ENCODE data around the gene STAT1.
A peak's percentile ranks its signal among the peaks of the same experiment; 100 is the strongest.
"Not testable (repeated sequence)": the region's sequence is repeated elsewhere in the genome, so short reads cannot be mapped to it uniquely, and the experiment has no call there.

The STAT1 gene

GRCh38 chr2:190981733-190982132 is 32.2 kb downstream of the STAT1 start:
- DNase-seq (ENCODE audit: low read depth) = no peak

- DNase-seq (ENCODE audit: low read depth) = no peak
Observed at GRCh38 chr2:190981333-190981732, 32.6 kb downstream of the STAT1 start.

DNA sequence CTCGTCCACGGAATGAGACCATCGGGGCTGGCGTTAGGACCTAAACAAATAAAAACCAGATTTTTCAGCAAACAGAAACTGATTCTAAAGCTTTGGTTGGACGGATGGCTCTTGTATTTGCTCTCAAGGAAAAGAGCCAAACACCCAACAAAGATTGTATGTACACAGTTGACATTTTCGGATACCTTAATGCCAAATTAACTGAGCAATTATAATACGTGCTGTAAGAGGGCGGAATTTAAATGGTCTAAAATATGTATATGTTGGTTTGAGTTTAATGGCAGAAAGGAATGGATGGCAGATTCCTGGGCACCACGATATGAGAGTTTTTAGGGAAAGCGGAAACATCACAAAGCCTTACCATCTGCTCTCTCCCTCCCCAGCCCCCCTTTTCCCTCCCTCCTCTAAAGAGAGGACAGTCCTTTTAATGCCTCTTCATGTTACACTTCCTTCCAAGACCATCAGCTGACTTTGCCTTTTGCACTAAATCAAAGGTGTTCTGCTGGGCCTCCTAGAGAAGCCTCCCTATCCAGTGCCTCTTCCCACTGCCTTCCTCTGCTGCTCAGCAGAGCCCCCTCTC is 33.3 kb downstream of the STAT1 start:
- DNase-seq (ENCODE audit: low read depth) = no peak

GRCh38 chr2:190979906-190980629 is 33.9 kb downstream of the STAT1 start:
- no peak for DNase-seq (ENCODE audit: low read depth)

- DNase-seq (ENCODE audit: low read depth) = no peak
Observed at GRCh38 chr2:190978389-190979053, 35.5 kb downstream of the STAT1 start.

DNA sequence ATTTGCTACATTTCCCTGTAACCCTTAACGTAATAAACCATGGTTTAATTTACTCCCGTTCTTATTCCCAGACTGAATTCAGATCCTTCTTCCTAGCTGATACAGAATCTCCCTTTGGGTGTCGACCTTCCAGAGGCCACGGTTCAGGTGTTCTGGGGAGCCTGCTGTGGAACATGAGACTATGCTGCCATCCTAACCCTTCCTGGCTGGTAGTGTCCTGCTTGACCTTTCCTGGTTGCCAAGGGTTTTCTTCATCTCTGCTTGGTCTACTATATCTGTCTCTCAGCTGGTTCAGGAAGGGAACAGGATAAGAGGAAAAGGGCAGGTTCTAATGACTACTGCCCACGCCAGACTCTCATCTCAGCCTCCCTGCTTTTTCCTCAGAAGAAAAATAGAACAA is 36.5 kb downstream of the STAT1 start:
- no peak for DNase-seq (ENCODE audit: low read depth)

DNA sequence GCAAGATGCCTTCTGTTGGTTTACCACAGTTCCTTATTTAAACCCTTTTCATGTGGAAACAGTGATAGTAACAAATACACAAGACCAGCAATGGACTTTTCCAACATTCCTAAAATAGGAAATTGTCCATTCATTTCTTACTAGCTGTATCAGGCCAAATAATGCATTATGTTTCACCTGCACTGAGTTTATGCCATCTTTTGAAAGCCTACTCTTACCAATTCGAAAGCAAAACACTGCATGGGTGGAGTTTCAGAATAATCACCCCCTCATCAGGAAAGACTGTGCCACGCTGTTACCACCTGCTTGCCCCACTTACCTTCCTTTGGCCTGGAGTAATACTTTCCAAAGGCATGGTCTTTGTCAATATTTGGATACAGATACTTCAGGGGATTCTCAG is 37.5 kb downstream of the STAT1 start:
- no peak for DNase-seq (ENCODE audit: low read depth)

- no peak for DNase-seq (ENCODE audit: low read depth)
Observed at GRCh38 chr2:190974629-190975361, 39.2 kb downstream of the STAT1 start.

DNA sequence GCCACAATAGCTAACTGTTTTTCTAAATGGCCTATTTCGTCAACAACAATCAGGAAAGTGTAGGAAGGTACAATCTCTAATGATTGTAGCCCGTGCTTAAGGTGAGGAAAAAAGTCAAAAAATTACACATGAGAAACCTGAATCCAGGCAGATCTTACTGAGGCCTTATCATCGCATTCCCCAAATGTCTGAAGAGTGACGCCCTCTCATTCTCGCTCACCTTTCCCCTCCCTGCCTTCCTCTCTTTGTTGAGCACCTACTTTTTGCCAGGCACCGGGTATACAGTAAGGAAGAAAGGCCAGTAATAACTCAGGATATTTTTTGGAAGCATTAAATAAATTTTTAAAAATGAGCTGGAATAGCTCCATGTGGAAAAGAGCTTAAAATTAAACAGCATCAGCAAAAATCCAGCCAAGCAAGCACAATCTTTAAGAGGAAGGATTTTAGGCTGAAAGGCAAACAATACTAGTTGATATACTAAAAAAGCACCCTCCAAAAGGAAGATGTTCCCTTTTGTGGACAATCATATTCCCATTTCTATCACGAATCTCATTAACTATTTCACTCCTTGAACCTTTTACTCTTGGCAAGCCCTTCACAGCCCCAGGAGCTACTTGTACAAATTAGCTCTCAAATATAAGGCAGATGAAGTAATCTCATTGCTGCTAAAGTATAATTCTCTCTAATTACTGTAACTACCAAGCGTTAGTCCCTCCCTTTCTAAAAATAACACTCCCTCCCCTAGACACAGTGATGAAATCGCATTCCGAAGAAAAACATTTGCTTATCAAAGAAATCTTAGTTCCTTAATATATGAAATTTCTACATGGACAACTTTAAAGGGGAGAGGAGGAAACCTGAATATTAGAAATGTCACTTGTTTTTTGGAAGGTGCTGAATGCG is 40.0 kb downstream of the STAT1 start:
- no peak for DNase-seq (ENCODE audit: low read depth)

- DNase-seq (ENCODE audit: low read depth) = no peak
Observed at GRCh38 chr2:190973262-190973661, 40.7 kb downstream of the STAT1 start.

DNA sequence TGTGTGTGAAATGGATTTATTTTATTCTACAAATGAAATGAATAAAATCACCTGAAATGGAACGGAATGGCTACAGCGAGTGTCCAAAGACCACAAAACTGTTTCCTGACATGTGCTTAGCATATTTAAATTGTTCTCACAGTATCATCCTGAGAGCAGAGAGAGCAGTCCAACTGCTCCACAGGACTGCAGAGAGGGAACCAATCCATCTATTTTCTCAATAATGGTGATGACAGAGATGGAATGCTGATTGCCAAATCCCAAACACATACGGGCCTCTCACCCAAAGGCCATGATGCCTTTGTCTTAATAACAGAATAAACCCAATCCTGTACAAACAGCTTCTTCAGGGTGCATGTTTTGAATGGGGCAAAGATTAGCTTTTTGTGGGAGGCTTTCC is 41.1 kb downstream of the STAT1 start:
- DNase-seq (ENCODE audit: low read depth) = peak; percentile 34

GRCh38 chr2:190972213-190972612 is 41.8 kb downstream of the STAT1 start:
- DNase-seq (ENCODE audit: low read depth) = peak; percentile 24

DNA sequence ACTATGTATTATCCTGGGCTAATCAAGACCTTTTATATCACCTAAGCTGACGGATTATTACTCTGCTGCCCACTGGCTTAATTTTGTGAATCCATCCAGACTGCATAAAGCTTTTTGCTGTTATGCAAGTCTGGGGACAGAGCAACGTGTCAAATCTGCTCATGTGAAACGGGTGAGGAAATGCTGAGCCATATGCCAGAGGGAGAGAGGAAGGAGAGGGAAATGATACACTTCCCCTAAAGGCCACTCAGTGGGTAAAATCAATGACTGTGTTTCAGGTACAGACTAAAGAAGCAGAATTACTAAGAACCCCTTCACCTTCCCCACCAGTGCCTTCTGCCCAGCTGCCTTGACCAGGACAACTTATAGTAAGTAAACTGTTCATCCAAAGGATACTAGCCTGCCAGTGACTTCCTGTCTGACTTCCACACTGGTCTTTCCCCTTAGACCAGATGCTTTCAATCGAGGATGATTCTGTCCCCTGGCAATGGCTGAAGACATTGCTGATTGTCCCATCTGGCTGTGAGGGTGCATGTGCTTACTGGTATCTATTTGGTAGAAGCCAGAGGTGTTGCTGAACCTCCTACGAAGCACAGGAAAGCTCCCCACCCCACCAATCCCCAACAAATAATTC is 43.0 kb downstream of the STAT1 start:
- no peak for DNase-seq (ENCODE audit: low read depth)

DNA sequence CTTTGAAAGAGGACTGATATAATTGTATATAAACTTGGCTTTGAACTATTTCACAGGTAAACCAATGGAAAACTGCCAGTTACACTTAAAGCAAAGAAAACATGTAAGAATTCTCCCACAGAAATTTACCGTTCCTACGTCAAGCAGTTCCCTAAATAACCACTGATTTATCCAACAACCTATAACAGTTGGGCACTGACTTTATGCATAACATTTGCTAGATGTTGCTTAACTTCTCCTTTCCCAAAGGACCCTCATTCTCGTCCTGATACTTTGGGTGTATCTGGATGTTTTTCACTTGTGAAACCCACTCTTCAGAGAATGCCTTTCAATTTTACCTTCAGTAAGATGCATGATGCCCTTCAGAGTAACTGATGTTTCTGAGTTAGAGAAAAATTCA is 43.8 kb downstream of the STAT1 start:
- DNase-seq (ENCODE audit: low read depth) = no peak

GRCh38 chr2:190968522-190968921 is 45.4 kb downstream of the STAT1 start:
- DNase-seq (ENCODE audit: low read depth) = no peak

- no peak for DNase-seq (ENCODE audit: low read depth)
Observed at GRCh38 chr2:190965580-190966222, 48.3 kb downstream of the STAT1 start.

DNA sequence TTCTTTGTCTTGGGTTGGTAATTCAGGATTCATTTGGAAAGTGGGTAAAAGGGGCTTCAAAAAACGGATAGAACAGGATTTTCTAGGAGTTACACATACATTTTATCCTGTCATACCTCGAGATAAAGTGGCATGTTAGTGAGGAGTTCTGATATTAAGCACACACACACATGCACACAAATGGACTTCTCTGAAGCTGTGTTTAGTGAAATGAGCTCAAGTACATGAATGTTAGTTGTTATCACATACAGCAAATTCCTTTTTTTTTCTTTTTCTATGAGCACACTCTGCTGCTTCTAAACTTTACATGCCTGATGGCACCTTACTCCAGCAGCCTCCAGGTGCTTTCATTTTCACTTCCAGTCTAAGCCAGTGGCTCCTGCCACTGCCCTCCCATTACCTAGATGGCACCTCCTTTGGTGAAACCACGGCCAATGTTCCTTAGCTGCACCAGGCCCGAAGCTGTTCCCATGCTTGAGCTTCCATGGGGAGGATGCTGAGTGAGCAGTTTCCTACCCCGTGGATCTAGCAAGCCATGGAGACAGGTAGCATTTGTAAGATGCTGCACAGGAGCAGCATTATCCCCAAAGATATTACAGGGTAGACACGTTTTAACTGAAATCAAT is 49.7 kb downstream of the STAT1 start:
- DNase-seq (ENCODE audit: low read depth) = no peak

GRCh38 chr2:190963088-190963487 is 50.9 kb downstream of the STAT1 start:
- DNase-seq (ENCODE audit: low read depth) = no peak

GRCh38 chr2:190961918-190962487 is 52.0 kb downstream of the STAT1 start:
- DNase-seq (ENCODE audit: low read depth) = no peak

DNA sequence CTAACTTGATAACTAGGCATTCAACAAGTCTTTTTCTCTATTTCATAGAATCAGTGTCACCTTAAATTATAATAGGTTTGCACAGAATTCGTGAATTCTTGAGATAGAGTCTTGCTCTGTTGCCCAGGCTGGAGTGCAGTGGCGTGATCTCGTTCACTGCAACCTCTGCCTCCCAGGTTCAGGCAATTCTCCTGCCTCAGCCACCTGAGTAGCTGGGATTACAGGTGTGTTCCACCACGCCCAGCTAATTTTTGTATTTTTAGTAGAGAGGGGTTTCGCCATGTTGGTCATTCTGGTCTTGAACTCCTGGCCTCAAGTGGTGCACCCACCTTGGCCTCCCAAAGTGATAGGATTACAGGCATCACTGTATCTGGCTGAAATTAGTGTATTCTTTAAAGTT is 52.9 kb downstream of the STAT1 start:
- not testable (repeated sequence) for DNase-seq (ENCODE audit: low read depth)
